GM12878 (cell line): ENCODE measurements around the gene FHIP1B. TPM values are rescaled to one million over a fixed set of nuclear protein-coding genes. Genes with fewer than 3 reads are reported as not detected.

Experiments used
- ATAC-seq: fragments of 200-7000 bp; cut with Tn5 transposase; 3 replicates; pipeline ENCODE4 v1.9.1; 2020; ENCODE audit warnings: mild to moderate bottlenecking, moderate library complexity
- BruUV-seq: library from RNA; stranded (reverse); fragments of 400-500 nt; replicated peaks from 2 replicates; lab custom pipeline; 2021; lab: Mats Ljungman, UMichigan
- CTCF ChIA-PET: fragments of 300-600 bp; sonication (Branson Sonifier 250); formaldehyde crosslinking; extraction: SDS; loops from one replicate; lab custom pipeline; 2021; ENCODE audit warnings: inconsistent platforms; lab: Yijun Ruan, JAX
- POLR2A ChIA-PET: fragments of 350-600 bp; formaldehyde crosslinking; extraction: SDS; loops from one replicate; lab custom pipeline; 2021; ENCODE audit warnings: inconsistent platforms; lab: Charles Lee
- RAD21 ChIA-PET: fragments of 300-600 bp; sonication (Branson Sonifier 250); formaldehyde crosslinking; loops from one replicate; lab custom pipeline; 2023; ENCODE audit warnings: antibody characterized with exemption; ENCODE audit not compliant: unreplicated experiment; lab: Charles Lee
- SMC1A ChIA-PET: fragments of 300-600 bp; sonication (Branson Sonifier 250); formaldehyde crosslinking; loops from one replicate; lab custom pipeline; 2023; ENCODE audit not compliant: unreplicated experiment, uncharacterized antibody; lab: Charles Lee
- DNase-seq: peaks from one replicate; pipeline ENCODE4 v3.0.0-alpha.2; 2011; ENCODE audit warnings: low read depth, low spot score
- FAIRE-seq: peaks from 3 replicates; lab custom pipeline; 2011; peaks lifted over from hg19 to GRCh38; lab: Jason Lieb, UNC
- H2AFZ ChIP-seq: 2 replicates; pipeline ENCODE4 v1.6.0; 2011; ENCODE audit warnings: low read depth, low read length, control low read depth; ENCODE audit not compliant: control insufficient read depth
- H3K27ac ChIP-seq: 2 replicates; pipeline ENCODE4 v1.5.1; 2011; ENCODE audit warnings: control low read depth; ENCODE audit not compliant: control insufficient read depth, insufficient read depth
- H3K27me3 ChIP-seq, 2 experiments: replicated peaks in 1 of 2; 2 replicates each; pipeline versions ENCODE4 v1.6.0 to v1.6.1; 2011; ENCODE audit warnings: low read length in 1 of 2; ENCODE audit not compliant: control insufficient read depth in 2 of 2, insufficient read depth in 2 of 2
- H3K36me3 ChIP-seq, 2 experiments: 2 replicates each; pipeline ENCODE4 v1.5.1; 2011; ENCODE audit warnings: low read length in 1 of 2; ENCODE audit not compliant: control insufficient read depth in 2 of 2, insufficient read depth in 2 of 2
- H3K4me1 ChIP-seq: 2 replicates; pipeline ENCODE4 v1.6.1; 2011; ENCODE audit warnings: mild to moderate bottlenecking, low read length, moderate library complexity, mixed read lengths; ENCODE audit not compliant: control insufficient read depth, insufficient read depth
- H3K4me2 ChIP-seq: 2 replicates; pipeline ENCODE4 v1.6.0; 2011; ENCODE audit warnings: control low read depth; ENCODE audit not compliant: control insufficient read depth, insufficient read depth
- H3K4me3 ChIP-seq: fragments of 200-600 bp; sonication (generic); 2 replicates; pipeline ENCODE4 v1.5.1; 2016
- H3K79me2 ChIP-seq: 2 replicates; pipeline ENCODE4 v1.6.0; 2011; ENCODE audit warnings: low read length; ENCODE audit not compliant: control insufficient read depth, insufficient read depth
- H3K9ac ChIP-seq: 2 replicates; pipeline ENCODE4 v1.8.0; 2011; ENCODE audit warnings: low read length, control low read depth, mixed read lengths; ENCODE audit not compliant: control insufficient read depth, insufficient read depth
- H3K9me3 ChIP-seq: replicated peaks from 3 replicates; pipeline ENCODE4 v1.5.1; 2011; ENCODE audit warnings: mild to moderate bottlenecking, low read length; ENCODE audit not compliant: control insufficient read depth, insufficient read depth
- H4K20me1 ChIP-seq: 2 replicates; pipeline ENCODE4 v1.6.0; 2011; ENCODE audit not compliant: control insufficient read depth, insufficient read depth
- CREM ChIP-seq: IDR thresholded peaks from 2 replicates; pipeline ENCODE4 v1.6.1; 2014; ENCODE audit warnings: antibody characterized with exemption, low read depth
- NBN ChIP-seq: fragments of 450-650 bp; IDR thresholded peaks from 2 replicates; pipeline ENCODE4 v1.6.1; 2016
- POLR2AphosphoS5 ChIP-seq: IDR thresholded peaks from 2 replicates; pipeline ENCODE4 v1.6.1; 2011; ENCODE audit warnings: mild to moderate bottlenecking, low read length, inconsistent platforms
- STAT1 ChIP-seq: fragments of 450-650 bp; conservative IDR thresholded peaks from 2 replicates; pipeline ENCODE4 v1.6.1; 2014; ENCODE audit warnings: antibody characterized with exemption, mild to moderate bottlenecking
- WGBS: methylation state at CpG from one replicate; pipeline ENCODE4 v1.1.6; 2016; ENCODE audit warnings: low lambda C conversion rate; ENCODE audit not compliant: insufficient replicate concordance, insufficient coverage; ENCODE audit errors: missing lambda C conversion rate; 5-methylcytosine and 5-hydroxymethylcytosine counted together
- in situ Hi-C: fragments of 300-500 bp; cut with MboI; formaldehyde crosslinking; loops from 9 replicates; pipeline ENCODE4 v1.14.3; 2018; ENCODE audit warnings: mixed read lengths
- intact Hi-C: fragments of 100-400 bp; cut with micrococcal nuclease; formaldehyde crosslinking; loops from one replicate; pipeline ENCODE4 v1.14.2; 2022; ENCODE audit not compliant: unreplicated experiment
- polyA plus RNA-seq, 11 experiments: library from polyadenylated mRNA; depleted of rRNA in 4 of 11; unstranded in 6 of 11; stranded (reverse) in 5 of 11; fragments of >200 nt; fragmentation: Nextera tagmentation in 4 of 11; fragmentation: Illumina TruSeq in 1 of 11; extraction: Ambion mirVana in 4 of 11; extraction: Trizol in 1 of 11; gene quantifications; 1 replicate in 1 of 11; 2 replicates in 10 of 11; pipeline versions ENCODE4 v1.2.1 to v1.2.3, GENCODE V29; 2011 to 2016; ENCODE audit warnings: inconsistent platforms in 2 of 11, missing spikeins in 2 of 11, low read depth in 1 of 11
- total RNA-seq, 4 experiments: library from RNA; depleted of rRNA in 3 of 4; stranded (reverse); fragments of >200 nt in 3 of 4; fragmentation: Illumina TruSeq in 1 of 4; extraction: Trizol in 1 of 4; gene quantifications; 2 replicates each; pipeline versions ENCODE4 v1.2.1 to v1.2.3, GENCODE V29; 2013 to 2021
- TF ChIP-seq, protein P1 (sequence below): fragments of 450-650 bp; formaldehyde crosslinking; IDR thresholded peaks from 2 replicates; pipeline ENCODE4 v1.4.0; 2022; ENCODE audit warnings: mild to moderate bottlenecking, moderate library complexity
- TF ChIP-seq, protein P2 (sequence below): fragments of 150-350 bp; IDR thresholded peaks from 2 replicates; pipeline ENCODE4 v1.6.1; 2014; ENCODE audit warnings: mild to moderate bottlenecking, low read depth, low read length

FHIP1B gene
- total and polyA plus RNA-seq, 10 of the 15 experiments (the other 5 are each of a cell fraction or from before 2014, with no cell fraction given), result 0.90 to 28.1 (median 11.1) TPM

DNA sequence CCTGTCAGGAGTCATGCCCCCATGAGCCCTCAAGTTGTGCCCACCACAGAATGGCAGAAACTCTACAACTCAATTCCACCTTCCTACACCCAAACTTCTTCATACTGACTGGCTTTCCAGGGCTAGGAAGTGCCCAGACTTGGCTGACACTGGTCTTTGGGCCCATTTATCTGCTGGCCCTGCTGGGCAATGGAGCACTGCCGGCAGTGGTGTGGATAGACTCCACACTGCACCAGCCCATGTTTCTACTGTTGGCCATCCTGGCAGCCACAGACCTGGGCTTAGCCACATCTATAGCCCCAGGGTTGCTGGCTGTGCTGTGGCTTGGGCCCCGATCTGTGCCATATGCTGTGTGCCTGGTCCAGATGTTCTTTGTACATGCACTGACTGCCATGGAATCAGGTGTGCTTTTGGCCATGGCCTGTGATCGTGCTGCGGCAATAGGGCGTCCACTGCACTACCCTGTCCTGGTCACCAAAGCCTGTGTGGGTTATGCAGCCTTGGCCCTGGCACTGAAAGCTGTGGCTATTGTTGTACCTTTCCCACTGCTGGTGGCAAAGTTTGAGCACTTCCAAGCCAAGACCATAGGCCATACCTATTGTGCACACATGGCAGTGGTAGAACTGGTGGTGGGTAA is 35.1 kb downstream of the FHIP1B start, which contains the start of gene OR52W1:
Gene OR52W1 (plus strand): TSS at position 51 of the 637 bp plus-strand sequence. CDS start 0 bp downstream, at position 51.
- peaks cover 9% of the 10 kb centered on the region for H3K4me1 ChIP-seq
- no peaks in the 10 kb centered on the region for H3K9me3 ChIP-seq
- no peak within 1 kb of the TSS for H3K4me2 ChIP-seq
- FAIRE-seq, result no peak
- BruUV-seq, result no TSS peak
- H3K27me3 ChIP-seq, result no peaks in the 10 kb centered on the region
- no peaks in the 10 kb centered on the region for H4K20me1 ChIP-seq
- in situ Hi-C loops, result no loop called here
- H2AFZ ChIP-seq, result no peak within 1 kb of the TSS
- CTCF ChIA-PET, result interaction anchor here (0.6 kb wide), 1 partner anchor 108 kb away, joined by 3 read pairs; no protein-coding TSS in a partner anchor
- 92% methylated on average over 5 of the region's 5 CpGs for WGBS
- H3K9ac ChIP-seq, result no peak within 1 kb of the TSS
- ATAC-seq, result no peak
- no peak for DNase-seq
- SMC1A ChIA-PET, result interaction anchor here (0.6 to 1.2 kb wide), 2 partner anchors 8 to 1062 kb away, joined by 3 to 4 read pairs; no protein-coding TSS in a partner anchor
- H3K4me3 ChIP-seq, result no peak within 1 kb of the TSS
- H3K79me2 ChIP-seq, result no peaks in the 10 kb centered on the region
- POLR2A ChIA-PET, result interaction anchor here (0.6 kb wide), 1 partner anchor 1306 kb away, joined by 4 read pairs; no protein-coding TSS in a partner anchor
- H3K27ac ChIP-seq, result no peak within 1 kb of the TSS
- RAD21 ChIA-PET, result no interaction called here
- no peaks in the 10 kb centered on the region for H3K36me3 ChIP-seq
- intact Hi-C loops, result no loop called here
- TF ChIP-seq, protein P1, sequence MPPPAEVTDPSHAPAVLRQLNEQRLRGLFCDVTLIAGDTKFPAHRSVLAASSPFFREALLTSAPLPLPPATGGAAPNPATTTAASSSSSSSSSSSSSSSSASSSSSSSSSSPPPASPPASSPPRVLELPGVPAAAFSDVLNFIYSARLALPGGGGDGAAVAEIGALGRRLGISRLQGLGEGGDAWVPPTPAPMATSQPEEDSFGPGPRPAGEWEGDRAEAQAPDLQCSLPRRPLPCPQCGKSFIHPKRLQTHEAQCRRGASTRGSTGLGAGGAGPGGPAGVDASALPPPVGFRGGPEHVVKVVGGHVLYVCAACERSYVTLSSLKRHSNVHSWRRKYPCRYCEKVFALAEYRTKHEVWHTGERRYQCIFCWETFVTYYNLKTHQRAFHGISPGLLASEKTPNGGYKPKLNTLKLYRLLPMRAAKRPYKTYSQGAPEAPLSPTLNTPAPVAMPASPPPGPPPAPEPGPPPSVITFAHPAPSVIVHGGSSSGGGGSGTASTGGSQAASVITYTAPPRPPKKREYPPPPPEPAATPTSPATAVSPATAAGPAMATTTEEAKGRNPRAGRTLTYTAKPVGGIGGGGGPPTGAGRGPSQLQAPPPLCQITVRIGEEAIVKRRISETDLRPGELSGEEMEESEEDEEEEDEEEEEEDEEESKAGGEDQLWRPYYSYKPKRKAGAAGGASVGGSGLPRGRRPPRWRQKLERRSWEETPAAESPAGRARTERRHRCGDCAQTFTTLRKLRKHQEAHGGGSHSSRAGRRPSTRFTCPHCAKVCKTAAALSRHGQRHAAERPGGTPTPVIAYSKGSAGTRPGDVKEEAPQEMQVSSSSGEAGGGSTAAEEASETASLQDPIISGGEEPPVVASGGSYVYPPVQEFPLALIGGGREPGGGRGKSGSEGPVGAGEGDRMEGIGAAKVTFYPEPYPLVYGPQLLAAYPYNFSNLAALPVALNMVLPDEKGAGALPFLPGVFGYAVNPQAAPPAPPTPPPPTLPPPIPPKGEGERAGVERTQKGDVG (CRISPR knock-in tag), result no peak
- TF ChIP-seq CREM (no peak), POLR2AphosphoS5 (no peak), NBN (no peak), STAT1 (no peak)
- TF ChIP-seq, protein P2, sequence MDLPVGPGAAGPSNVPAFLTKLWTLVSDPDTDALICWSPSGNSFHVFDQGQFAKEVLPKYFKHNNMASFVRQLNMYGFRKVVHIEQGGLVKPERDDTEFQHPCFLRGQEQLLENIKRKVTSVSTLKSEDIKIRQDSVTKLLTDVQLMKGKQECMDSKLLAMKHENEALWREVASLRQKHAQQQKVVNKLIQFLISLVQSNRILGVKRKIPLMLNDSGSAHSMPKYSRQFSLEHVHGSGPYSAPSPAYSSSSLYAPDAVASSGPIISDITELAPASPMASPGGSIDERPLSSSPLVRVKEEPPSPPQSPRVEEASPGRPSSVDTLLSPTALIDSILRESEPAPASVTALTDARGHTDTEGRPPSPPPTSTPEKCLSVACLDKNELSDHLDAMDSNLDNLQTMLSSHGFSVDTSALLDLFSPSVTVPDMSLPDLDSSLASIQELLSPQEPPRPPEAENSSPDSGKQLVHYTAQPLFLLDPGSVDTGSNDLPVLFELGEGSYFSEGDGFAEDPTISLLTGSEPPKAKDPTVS, result no peak
- TF ChIP-seq, all 136 proteins: peak for 0
